Left cardiac atrium (tissue), 4 donors: Measurements from ENCODE around the gene CAVIN1. TPM values are rescaled to one million over a fixed set of nuclear protein-coding genes. Genes with fewer than 3 reads are reported as not detected.
"Not testable (repeated sequence)": the region's sequence is repeated elsewhere in the genome, so short reads cannot be mapped to it uniquely, and the experiment has no call there.

Experiments used
- ATAC-seq, 2 donors: fragments of 200-7000 bp; cut with Tn5 transposase; one replicate each; pipeline ENCODE4 v1.9.1; 2020; ENCODE audit warnings: mild to moderate bottlenecking in 2 of 2, moderate library complexity in 2 of 2
- DNase-seq: peaks from one replicate; pipeline ENCODE4 v3.0.0-alpha.2; 2020
- intact Hi-C, 2 donors: fragments of 100-400 bp; cut with DNase I; formaldehyde crosslinking; loops; one replicate each; pipeline versions ENCODE4 v1.14.1 to v1.15.1; 2022 to 2023
- total RNA-seq, 2 donors: library from RNA; stranded (reverse); fragmentation: NEBNext Ultra II Directional; extraction: Animal tissue kit (Norgen Biotek cat#: 25700); gene quantifications; one replicate each; pipeline ENCODE4 v1.2.1, GENCODE V29; 2021
- donor health status: DM: no; HTN: yes; CAD: no.
- donor health status: DM: no; HTN: yes; CAD: no; lungs with severe emphysema.
- donor health status: DM: yes; HTN: yes; CAD: no.
- donor health status: Dilated cardiomyopathy.

The CAVIN1 gene
- total RNA-seq, 2 donors from 2014 or later, result 258 to 297 TPM

GRCh38 chr17:42362245-42362961 is 60.7 kb downstream of the CAVIN1 start:
- peak in 1 of 2 donors; percentile 22 for ATAC-seq
- no peak for DNase-seq
- intact Hi-C loops, result no loop called here

GRCh38 chr17:42361781-42362186 is 61.3 kb downstream of the CAVIN1 start:
- ATAC-seq, result peak; percentile 18 to 46
- no peak for DNase-seq
- intact Hi-C loops, result no loop called here

- intact Hi-C loops, ATAC-seq: not testable (repeated sequence)
- DNase-seq, result peak; percentile 65
Observed at GRCh38 chr17:42360388-42360787, 62.7 kb downstream of the CAVIN1 start.

DNA sequence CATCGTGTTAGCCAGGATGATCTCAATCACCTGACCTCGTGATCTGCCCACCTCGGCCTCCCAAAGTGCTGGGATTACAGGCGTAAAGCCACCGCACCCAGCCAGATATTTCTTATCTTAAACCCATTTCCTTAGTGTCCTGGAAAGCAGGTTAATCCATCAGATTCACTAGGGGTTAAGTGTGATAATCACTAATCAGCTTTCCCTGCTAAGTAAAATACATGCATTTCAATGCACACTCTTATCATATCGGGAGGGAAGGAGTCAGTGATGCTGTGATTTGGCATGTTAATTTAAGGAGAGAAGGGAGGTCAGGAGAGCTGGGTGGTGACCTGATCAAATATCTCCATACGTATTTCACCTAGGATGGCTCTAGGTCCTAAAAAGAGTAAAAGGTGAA is 63.9 kb downstream of the CAVIN1 start:
- ATAC-seq, result no peak
- no peak for DNase-seq
- intact Hi-C loops, result no loop called here

- intact Hi-C loops, result no loop called here
- ATAC-seq, result no peak
- no peak for DNase-seq
Observed at GRCh38 chr17:42358434-42358833, 64.6 kb downstream of the CAVIN1 start.

- intact Hi-C loops, result no loop called here
- no peak for DNase-seq
- peak in 1 of 2 donors; percentile 23 for ATAC-seq
Observed at GRCh38 chr17:42354956-42355843, 67.9 kb downstream of the CAVIN1 start.

Other genes starting within 250 kb of the CAVIN1 start
- under 1 TPM; 0.18 to 0.21 TPM for gene KCNH4, start 242.1 kb downstream of the CAVIN1 start, total RNA-seq
- not detected for gene HCRT, start 237.8 kb downstream of the CAVIN1 start, total RNA-seq
- 10 to 100 TPM; 10.4 to 11.7 TPM for gene GHDC, start 228.8 kb downstream of the CAVIN1 start, total RNA-seq
- gene STAT5B, start 146.9 kb downstream of the CAVIN1 start, total RNA-seq, result 10 to 100 TPM; 42.4 to 46.2 TPM
- 10 to 100 TPM; 38.1 to 40.6 TPM for gene STAT5A, start 134.8 kb downstream of the CAVIN1 start, total RNA-seq
- 100 to 1,000 TPM; 106 to 241 TPM for gene STAT3, start 34.8 kb downstream of the CAVIN1 start, total RNA-seq
- 10 to 100 TPM; 40.3 to 55.4 TPM for gene ATP6V0A1, start 35.6 kb upstream of the CAVIN1 start, total RNA-seq
- gene NAGLU, start 113.0 kb upstream of the CAVIN1 start, total RNA-seq, result 10 to 100 TPM; 15.1 to 20.7 TPM
- 1 to 10 TPM; 2.8 to 3.7 TPM for gene HSD17B1, start 129.7 kb upstream of the CAVIN1 start, total RNA-seq
- gene COASY, start 138.9 kb upstream of the CAVIN1 start, total RNA-seq, result 10 to 100 TPM; 37.2 to 37.5 TPM
- 10 to 100 TPM; 51.3 to 55.3 TPM for gene MLX, start 143.8 kb upstream of the CAVIN1 start, total RNA-seq
- gene PSMC3IP, start 154.5 kb upstream of the CAVIN1 start, total RNA-seq, result 1 to 10 TPM; 2.2 to 3.4 TPM
- gene RETREG3, start 186.1 kb upstream of the CAVIN1 start, total RNA-seq, result 10 to 100 TPM; 26.0 to 26.1 TPM
- 10 to 100 TPM; 45.3 to 54.8 TPM for gene TUBG1, start 186.4 kb upstream of the CAVIN1 start, total RNA-seq
- 10 to 100 TPM; 14.4 to 15.8 TPM for gene TUBG2, start 236.0 kb upstream of the CAVIN1 start, total RNA-seq